ENCODE data around the gene APBB2. TPM values are rescaled to one million over a fixed set of nuclear protein-coding genes. Genes with fewer than 3 reads are reported as not detected.

The APBB2 gene
- total and polyA plus RNA-seq, 2 experiments from 2014 or later, result 35.8 to 74.8 TPM

DNA sequence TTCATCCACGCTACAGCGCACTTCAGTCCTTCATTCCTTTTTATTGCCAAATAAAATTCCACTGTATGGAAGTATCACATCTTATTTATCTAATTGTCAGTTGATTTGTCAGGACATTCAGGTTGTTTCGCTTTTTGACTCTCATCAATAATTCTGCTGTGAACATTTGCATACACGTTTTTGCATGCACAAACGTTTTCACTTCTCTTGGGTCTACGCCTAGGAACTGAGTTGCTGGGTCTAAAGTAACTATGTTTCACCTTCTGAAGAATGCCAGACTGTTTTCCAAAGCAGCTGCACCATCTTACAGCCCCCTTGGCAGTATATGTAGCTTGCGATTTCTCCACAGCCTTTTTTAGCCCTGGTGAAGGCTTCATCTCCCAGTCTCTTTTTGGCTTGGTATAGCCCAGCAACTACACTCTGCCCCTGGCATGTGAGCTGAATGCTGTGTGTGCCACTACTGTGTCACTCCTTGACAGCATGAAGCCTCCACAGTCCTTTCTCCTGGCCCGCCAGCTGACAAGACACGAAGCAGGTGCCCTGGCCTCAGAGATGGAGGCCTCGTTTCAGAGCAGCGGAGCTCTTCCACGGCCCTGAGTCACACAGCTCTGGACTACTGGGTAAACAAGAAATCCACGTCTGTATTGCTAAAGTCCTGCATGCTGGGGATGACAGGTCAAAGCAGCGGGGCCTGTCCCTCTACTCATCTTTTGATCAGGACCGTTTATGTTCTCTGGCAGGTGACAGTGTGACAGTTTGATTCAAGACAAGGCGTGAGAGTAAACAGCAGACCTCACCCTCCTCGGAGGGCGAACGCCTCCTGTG is 389.1 kb downstream of the APBB2 start (continued):
- TF ChIP-seq, protein P1, sequence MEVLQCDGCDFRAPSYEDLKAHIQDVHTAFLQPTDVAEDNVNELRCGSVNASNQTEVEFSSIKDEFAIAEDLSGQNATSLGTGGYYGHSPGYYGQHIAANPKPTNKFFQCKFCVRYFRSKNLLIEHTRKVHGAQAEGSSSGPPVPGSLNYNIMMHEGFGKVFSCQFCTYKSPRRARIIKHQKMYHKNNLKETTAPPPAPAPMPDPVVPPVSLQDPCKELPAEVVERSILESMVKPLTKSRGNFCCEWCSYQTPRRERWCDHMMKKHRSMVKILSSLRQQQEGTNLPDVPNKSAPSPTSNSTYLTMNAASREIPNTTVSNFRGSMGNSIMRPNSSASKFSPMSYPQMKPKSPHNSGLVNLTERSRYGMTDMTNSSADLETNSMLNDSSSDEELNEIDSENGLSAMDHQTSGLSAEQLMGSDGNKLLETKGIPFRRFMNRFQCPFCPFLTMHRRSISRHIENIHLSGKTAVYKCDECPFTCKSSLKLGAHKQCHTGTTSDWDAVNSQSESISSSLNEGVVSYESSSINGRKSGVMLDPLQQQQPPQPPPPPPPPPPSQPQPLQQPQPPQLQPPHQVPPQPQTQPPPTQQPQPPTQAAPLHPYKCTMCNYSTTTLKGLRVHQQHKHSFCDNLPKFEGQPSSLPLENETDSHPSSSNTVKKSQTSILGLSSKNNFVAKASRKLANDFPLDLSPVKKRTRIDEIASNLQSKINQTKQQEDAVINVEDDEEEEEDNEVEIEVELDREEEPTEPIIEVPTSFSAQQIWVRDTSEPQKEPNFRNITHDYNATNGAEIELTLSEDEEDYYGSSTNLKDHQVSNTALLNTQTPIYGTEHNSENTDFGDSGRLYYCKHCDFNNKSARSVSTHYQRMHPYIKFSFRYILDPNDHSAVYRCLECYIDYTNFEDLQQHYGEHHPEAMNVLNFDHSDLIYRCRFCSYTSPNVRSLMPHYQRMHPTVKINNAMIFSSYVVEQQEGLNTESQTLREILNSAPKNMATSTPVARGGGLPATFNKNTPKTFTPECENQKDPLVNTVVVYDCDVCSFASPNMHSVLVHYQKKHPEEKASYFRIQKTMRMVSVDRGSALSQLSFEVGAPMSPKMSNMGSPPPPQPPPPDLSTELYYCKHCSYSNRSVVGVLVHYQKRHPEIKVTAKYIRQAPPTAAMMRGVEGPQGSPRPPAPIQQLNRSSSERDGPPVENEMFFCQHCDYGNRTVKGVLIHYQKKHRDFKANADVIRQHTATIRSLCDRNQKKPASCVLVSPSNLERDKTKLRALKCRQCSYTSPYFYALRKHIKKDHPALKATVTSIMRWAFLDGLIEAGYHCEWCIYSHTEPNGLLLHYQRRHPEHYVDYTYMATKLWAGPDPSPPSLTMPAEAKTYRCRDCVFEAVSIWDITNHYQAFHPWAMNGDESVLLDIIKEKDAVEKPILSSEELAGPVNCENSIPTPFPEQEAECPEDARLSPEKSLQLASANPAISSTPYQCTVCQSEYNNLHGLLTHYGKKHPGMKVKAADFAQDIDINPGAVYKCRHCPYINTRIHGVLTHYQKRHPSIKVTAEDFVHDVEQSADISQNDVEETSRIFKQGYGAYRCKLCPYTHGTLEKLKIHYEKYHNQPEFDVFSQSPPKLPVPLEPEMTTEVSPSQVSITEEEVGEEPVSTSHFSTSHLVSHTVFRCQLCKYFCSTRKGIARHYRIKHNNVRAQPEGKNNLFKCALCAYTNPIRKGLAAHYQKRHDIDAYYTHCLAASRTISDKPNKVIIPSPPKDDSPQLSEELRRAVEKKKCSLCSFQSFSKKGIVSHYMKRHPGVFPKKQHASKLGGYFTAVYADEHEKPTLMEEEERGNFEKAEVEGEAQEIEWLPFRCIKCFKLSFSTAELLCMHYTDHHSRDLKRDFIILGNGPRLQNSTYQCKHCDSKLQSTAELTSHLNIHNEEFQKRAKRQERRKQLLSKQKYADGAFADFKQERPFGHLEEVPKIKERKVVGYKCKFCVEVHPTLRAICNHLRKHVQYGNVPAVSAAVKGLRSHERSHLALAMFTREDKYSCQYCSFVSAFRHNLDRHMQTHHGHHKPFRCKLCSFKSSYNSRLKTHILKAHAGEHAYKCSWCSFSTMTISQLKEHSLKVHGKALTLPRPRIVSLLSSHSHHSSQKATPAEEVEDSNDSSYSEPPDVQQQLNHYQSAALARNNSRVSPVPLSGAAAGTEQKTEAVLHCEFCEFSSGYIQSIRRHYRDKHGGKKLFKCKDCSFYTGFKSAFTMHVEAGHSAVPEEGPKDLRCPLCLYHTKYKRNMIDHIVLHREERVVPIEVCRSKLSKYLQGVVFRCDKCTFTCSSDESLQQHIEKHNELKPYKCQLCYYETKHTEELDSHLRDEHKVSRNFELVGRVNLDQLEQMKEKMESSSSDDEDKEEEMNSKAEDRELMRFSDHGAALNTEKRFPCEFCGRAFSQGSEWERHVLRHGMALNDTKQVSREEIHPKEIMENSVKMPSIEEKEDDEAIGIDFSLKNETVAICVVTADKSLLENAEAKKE (CRISPR knock-in tag; IDR thresholded peaks at IDR 0.05), result no peak
- TF ChIP-seq STAT1 (IDR thresholded peaks at IDR 0.05; ENCODE audit: unreplicated experiment) (no peak), JUNB (IDR thresholded peaks at IDR 0.05; ENCODE audit: unreplicated experiment) (no peak), NANOG (IDR thresholded peaks at IDR 0.05; ENCODE audit: borderline replicate concordance) (no peak), EZH2phosphoT487 (IDR thresholded peaks at IDR 0.05; ENCODE audit: unreplicated experiment) (no peak)
- TF ChIP-seq, protein P2, sequence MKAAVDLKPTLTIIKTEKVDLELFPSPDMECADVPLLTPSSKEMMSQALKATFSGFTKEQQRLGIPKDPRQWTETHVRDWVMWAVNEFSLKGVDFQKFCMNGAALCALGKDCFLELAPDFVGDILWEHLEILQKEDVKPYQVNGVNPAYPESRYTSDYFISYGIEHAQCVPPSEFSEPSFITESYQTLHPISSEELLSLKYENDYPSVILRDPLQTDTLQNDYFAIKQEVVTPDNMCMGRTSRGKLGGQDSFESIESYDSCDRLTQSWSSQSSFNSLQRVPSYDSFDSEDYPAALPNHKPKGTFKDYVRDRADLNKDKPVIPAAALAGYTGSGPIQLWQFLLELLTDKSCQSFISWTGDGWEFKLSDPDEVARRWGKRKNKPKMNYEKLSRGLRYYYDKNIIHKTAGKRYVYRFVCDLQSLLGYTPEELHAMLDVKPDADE (IDR thresholded peaks at IDR 0.05), result no peak
- TF ChIP-seq, protein P3, sequence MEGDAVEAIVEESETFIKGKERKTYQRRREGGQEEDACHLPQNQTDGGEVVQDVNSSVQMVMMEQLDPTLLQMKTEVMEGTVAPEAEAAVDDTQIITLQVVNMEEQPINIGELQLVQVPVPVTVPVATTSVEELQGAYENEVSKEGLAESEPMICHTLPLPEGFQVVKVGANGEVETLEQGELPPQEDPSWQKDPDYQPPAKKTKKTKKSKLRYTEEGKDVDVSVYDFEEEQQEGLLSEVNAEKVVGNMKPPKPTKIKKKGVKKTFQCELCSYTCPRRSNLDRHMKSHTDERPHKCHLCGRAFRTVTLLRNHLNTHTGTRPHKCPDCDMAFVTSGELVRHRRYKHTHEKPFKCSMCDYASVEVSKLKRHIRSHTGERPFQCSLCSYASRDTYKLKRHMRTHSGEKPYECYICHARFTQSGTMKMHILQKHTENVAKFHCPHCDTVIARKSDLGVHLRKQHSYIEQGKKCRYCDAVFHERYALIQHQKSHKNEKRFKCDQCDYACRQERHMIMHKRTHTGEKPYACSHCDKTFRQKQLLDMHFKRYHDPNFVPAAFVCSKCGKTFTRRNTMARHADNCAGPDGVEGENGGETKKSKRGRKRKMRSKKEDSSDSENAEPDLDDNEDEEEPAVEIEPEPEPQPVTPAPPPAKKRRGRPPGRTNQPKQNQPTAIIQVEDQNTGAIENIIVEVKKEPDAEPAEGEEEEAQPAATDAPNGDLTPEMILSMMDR (conservative IDR thresholded peaks at IDR 0.05; ENCODE audit: low read depth in 2 of 2), result no peak
